A549 (cell line): ENCODE measurements around the gene TNRC6B.

Source experiments
- CHD2 ChIP-seq: fragments of 150-350 bp; IDR thresholded peaks from 2 replicates; pipeline ENCODE4 v1.6.1; 2014; ENCODE audit warnings: low read length; ENCODE audit not compliant: partially characterized antibody
- CTCF ChIP-seq: fragments of >200 bp; sonication (Bioruptor Twin); formaldehyde crosslinking; IDR thresholded peaks from 3 replicates; pipeline ENCODE4 v1.5.1; 2016
- FOSB ChIP-seq: fragments of 250-450 bp; sonication (Bioruptor Pico); IDR thresholded peaks from 2 replicates; pipeline ENCODE4 v1.5.0; 2020; ENCODE audit warnings: mild to moderate bottlenecking, moderate library complexity
- JUN ChIP-seq, 2 experiments: fragments of >200 bp; sonication (Bioruptor Twin); formaldehyde crosslinking; IDR thresholded peaks; 2 replicates in 1 of 2; 3 replicates in 1 of 2; pipeline ENCODE4 v1.6.1; 2016 to 2017
- NPAS2 ChIP-seq: fragments of 250-450 bp; sonication (Bioruptor Pico); IDR thresholded peaks from 2 replicates; pipeline ENCODE4 v1.8.0; 2022; ENCODE audit warnings: mild to moderate bottlenecking, moderate library complexity, borderline replicate concordance
- POLR2A ChIP-seq: IDR thresholded peaks from 2 replicates; pipeline ENCODE4 v1.6.1; 2012; ENCODE audit warnings: mild to moderate bottlenecking, low read length
- TF ChIP-seq, protein P1 (sequence below): fragments of 450-650 bp; IDR thresholded peaks from 2 replicates; pipeline ENCODE4 v1.6.1; 2014; ENCODE audit warnings: antibody characterized with exemption

DNA sequence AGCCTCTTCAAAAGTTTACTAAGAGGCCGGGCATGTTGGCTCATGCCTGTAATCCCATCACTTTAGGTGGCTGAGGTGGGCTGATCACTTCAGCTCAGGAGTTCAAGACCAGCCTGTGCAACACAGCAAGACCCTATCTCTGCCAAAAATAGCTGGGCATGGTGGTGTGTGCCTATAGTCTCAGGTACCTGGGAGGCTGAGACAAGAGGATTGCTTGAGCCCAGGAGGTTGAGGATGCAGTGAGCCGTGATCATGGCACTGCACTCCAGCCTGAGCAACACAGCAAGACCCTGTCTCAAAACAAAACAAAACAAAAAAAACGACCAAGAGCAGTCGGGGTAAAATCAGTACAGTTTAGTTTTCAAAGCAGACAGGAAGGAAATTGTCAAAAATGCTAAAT, 163.9 kb downstream of the TNRC6B start:
- no peak for TF ChIP-seq POLR2A
- TF ChIP-seq NPAS2 (CRISPR knock-in tag) = no peak
- no peak for TF ChIP-seq FOSB (CRISPR knock-in tag)
- no peak for TF ChIP-seq CTCF
- no peak for TF ChIP-seq JUN (IDR thresholded peaks at IDR 0.05)
- TF ChIP-seq, protein P1, sequence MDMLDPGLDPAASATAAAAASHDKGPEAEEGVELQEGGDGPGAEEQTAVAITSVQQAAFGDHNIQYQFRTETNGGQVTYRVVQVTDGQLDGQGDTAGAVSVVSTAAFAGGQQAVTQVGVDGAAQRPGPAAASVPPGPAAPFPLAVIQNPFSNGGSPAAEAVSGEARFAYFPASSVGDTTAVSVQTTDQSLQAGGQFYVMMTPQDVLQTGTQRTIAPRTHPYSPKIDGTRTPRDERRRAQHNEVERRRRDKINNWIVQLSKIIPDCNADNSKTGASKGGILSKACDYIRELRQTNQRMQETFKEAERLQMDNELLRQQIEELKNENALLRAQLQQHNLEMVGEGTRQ = no peak
- no peak for TF ChIP-seq CHD2
